Stimulated activated CD4-positive, alpha-beta T cell treated with anti-CD3 and anti-CD28 coated beads, Interleukin-1b, Interleukin-23, amount 100 ng/mL, for 48 hours (primary cell): ENCODE results near the gene COLEC12.
"Not testable (repeated sequence)": the region's sequence is repeated elsewhere in the genome, so short reads cannot be mapped to it uniquely, and the experiment has no call there.

Experiments used
- DNase-seq: peaks from one replicate; pipeline ENCODE4 v3.0.0-alpha.2; 2020

COLEC12 gene

GRCh38 chr18:406677-407076 lies 93.8 kb downstream of the COLEC12 start:
- DNase-seq = no peak

DNA sequence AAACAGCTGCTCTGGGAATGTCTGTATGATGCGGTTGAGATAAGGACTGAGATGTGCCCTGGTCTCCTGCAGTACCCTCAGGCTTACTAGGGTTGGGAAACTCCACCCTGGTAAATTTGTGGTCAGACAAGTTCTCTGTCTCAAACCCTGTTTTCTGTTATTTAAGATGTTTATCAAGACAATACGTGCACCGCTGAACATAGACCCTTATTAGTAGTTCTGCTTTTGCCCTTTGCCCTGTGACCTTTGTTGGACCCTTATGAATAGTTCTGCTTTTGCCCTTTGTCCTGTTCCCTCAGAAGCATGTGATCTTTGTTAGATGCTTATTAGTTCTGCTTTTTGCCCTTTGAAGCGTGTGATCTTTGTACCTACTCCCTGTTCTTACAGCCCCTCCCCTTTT lies 95.5 kb downstream of the COLEC12 start:
- not testable (repeated sequence) for DNase-seq

DNA sequence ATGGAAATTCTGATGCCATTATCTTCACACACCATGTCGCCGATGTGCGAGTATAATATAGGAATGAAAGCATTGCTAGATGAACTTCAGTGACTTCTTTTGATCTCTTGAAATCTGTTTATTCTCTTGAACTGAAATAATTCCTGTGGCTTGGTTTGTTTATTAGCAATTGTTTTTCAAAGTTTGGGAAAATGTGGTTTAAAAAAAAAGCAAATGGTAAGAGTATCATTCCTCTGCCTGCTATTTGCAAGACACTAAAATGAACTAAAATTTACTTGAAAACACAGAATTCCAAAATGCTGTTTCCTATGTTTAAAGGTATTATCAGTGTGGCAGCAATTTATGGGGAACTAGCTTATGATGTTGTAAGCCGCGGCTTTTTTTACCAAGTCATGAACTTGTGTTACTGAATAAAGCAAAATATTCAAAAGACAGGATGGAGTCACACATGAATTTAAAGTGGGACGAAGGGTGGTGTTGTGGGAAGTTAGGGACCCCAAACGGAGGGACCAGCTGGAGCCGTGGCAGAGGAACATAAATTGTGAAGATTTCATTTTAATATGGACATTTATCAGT lies 96.4 kb downstream of the COLEC12 start:
- DNase-seq = no peak

- DNase-seq = no peak
Measured at GRCh38 chr18:402129-402528, 98.4 kb downstream of the COLEC12 start.

GRCh38 chr18:400456-400855 lies 100.0 kb downstream of the COLEC12 start:
- DNase-seq = no peak

- DNase-seq = no peak
Measured at GRCh38 chr18:399631-400135, 100.8 kb downstream of the COLEC12 start.

GRCh38 chr18:398935-399630 lies 101.4 kb downstream of the COLEC12 start:
- no peak for DNase-seq

DNA sequence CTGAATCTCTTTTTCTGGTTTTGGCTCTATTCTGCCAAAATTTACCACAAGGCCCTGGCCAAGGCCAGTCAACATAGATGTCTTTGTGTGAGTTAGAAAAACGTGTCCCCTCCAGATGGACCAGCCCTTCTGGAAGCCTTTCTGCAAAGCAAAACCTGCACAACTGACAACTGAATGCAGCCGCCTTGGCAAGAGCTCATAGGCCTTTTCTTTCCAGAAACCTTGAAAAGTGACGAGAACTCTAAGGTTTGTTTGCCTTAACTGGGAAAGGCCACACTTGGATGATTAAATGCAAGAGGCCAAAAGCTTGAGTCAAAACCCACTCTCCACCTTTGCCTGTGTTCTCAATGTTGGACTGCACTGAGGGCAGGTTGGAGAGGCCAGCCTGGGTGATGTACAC lies 103.9 kb downstream of the COLEC12 start:
- no peak for DNase-seq

DNA sequence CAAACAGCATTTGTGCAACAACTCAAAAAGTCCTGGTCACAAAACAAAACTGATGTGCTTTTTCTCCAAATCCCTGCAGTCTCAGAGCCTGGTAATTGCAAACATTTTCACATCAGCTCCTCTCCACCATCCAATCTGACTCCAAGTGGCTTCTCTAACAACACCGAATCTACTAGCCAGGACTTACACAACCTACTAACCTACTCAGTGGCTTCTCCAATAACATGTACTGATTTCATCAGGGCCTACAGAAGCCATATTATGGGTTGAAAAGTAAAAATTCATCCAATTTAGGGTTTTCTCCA lies 104.3 kb downstream of the COLEC12 start:
- DNase-seq = no peak

DNA sequence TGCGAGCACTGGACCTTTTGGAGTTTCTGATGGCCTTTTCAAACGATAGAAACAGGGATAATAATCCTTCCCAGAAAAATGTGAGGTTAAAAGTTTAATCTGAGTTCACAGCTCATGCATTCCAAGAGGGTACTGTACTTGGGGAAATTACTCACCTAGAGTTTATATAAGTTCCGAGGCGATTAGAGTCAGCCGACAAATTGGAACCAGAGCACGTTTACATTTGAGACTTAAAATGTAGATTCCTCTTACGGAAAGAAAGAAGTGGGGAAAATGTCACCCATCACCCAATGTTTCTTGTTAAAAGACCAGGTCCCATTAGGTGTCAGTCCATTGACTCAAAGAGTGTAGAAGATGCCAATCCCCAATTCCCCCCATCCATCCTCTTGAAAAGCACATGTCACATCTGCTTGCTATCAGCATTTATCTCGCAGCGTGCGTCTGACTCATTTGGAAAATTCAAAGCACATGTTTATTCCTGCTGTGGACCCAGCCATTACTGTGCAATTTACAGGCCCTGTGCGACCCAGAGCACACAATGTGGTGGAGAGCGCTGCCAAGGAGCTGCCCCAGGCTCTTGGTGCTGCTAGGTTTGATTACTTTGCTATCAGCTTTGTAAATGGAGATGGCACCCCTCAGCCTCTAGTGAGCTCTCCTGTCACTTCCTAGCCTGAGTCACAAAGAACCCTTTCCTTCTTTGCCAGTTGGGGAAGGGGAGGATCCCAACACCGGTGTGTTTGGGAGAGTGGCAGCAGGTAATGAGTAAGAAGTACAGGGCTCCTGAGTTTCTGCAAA lies 104.8 kb downstream of the COLEC12 start:
- no peak for DNase-seq

- no peak for DNase-seq
Measured at GRCh38 chr18:394987-395362, 105.5 kb downstream of the COLEC12 start.

DNA sequence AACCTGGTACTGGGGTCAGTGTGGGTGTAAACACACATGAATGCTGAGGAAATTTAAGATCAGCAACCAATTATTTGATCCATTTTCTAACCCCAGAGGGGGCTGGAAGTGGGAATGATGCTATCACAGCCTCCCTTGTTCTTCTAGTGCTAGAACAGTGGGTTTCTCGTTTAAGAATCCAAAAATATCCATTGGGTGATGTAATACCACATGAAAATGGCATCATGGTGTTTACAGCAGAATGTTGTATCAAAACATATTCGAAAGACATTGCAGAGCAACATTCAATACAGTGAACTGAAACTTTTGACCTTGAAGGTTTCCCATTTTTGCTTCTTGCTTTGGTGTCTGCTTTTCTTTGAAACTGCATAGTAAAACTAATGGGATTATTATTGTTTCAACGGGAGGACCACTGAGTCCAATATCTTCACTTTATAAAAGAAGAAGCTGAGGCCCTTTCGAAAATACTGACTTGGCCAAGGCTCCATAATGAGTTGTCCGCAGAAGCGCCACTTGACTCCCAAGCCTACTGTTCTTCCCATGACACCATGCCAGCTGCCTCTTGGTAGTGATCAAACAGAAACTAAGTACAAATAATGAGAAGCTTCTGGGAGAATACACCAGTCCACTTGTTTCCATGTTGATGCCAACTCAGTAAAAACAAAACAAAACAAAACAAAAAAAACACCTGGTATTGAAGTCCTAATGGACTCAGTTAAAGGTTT lies 106.1 kb downstream of the COLEC12 start:
- no peak for DNase-seq

DNA sequence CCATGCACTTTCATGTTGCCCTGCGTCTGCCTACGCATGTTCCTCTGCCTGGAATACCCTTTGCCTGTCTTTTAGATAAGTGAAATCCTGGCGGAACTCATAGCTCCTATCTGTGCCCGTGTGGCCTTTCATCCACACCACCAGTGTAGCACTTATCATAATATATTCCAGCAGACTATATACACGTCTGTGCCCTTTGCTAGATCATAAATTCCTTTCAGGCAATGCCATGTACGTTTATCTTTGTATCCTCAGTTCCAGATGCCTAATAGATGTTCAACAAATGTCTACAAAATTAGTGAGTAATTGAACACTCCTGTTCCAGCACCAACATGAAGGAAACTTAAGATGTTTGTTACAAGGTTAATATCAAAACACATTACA lies 106.9 kb downstream of the COLEC12 start:
- DNase-seq = no peak

DNA sequence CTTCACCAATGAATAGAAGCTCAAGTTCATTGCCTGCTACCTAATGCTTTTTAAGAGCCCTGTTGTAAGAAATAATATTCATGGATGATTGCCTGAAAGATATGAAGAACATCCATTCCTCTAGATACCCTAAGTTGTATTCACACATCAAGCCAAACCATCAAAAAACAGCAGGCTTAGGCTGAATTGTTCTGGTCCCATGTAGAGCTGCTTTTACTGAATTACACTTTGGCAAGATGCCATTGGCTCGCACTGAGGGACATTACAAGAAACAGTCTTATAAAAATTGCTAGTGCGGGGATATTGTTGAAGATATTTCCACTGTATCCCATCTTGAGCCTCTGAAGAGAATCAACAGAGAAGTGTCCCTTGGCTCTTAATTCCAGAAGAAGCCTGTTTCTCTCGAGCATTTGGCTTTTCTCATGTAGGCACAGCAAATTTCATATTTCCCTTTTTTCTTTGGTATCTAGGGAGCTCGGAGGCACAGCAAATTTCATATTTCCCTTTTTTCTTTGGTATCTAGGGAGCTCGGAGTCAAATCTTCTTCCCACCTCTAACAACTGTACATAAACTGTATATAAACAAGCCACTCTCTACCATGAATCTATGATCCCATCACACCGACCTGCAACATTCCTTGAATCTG lies 107.5 kb downstream of the COLEC12 start:
- no peak for DNase-seq

GRCh38 chr18:390741-391478 lies 109.6 kb downstream of the COLEC12 start:
- no peak for DNase-seq

DNA sequence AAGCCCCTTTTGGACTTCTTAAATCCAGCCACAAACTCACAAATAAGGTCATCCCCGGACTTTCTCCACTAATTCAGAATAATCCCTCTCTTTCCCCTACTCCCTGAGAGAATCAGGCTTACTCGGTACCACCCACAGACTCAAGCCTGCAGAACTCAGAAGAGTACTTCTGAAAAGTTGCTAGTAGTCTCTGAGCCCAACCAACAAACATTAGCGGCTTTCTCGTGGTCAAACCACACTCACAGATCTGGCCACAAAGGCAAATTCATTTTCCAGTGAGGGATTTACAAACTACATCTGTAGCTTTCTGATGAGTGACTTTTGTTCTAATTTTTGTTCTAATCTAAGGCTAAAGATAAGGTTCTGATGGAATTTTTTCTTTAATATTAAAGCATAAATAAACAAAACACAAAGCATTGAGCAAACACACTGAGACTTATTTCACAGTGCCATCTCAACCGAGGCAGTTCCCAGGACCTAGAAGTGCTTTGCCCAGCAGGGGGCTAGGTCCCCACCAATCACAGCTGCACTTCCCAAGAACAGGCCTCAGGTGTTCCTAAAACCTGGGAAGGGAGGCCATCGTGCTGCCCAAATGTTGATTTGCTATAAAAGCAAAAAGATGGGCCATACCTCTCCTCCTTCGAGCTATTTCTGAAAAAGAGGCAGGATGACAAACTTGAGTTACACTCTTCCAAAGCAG lies 110.7 kb downstream of the COLEC12 start:
- DNase-seq = no peak

DNA sequence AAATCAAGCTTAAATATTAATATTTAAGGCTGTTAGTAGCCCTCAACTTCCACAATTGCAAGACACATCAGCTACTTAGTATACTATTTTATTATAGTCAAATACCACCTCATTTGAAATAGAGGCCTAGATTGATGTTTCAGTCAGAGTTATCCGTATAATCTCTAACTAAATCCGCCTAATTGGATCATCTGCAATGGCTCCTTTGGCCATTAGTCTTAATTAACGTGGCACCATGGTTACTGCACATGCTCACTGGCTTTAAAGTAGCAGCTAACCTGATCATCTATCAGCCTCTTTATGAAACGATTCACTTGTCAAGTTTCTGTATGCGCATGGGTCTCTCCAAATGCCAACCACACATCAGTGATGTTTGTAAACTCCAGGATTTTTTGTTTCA lies 112.3 kb downstream of the COLEC12 start:
- no peak for DNase-seq

GRCh38 chr18:386994-387393 lies 113.5 kb downstream of the COLEC12 start:
- DNase-seq = no peak

GRCh38 chr18:384897-385296 lies 115.6 kb downstream of the COLEC12 start:
- DNase-seq = no peak

DNA sequence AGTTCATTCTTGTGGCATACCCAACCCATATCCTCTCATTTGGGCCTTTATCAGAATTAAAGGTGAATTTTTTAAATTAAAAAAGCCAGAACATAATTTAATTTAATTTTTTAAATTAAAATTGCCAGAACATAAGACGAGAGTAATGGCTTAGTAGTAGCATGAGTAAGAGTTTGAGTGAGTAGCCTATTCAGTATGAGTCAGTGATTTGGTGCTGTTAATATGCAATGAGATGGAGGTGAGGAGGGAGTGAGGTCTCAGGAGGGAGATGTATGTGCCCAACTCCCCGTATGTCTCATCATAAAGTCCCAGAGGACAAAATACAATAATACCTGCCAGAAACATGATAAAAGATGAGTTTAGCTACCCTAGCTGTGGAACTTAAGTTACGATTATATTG lies 117.4 kb downstream of the COLEC12 start:
- DNase-seq = no peak

GRCh38 chr18:382423-382984 lies 118.0 kb downstream of the COLEC12 start:
- DNase-seq = no peak
